Hepatocyte (in vitro differentiated cells): ENCODE data around the gene TMEM89.

ENCODE experiments used
- EZH2 ChIP-seq: fragments of 200-600 bp; sonication (generic); IDR thresholded peaks from 2 replicates; pipeline ENCODE4 v1.6.1; 2016; ENCODE audit warnings: antibody characterized with exemption, mild to moderate bottlenecking, borderline replicate concordance
- TF ChIP-seq, protein P1 (sequence below): fragments of 200-600 bp; sonication (generic); IDR thresholded peaks from 2 replicates; pipeline ENCODE4 v1.5.1; 2016; ENCODE audit warnings: antibody characterized with exemption, mild to moderate bottlenecking; ENCODE audit not compliant: poor library complexity

- TF ChIP-seq, protein P1, sequence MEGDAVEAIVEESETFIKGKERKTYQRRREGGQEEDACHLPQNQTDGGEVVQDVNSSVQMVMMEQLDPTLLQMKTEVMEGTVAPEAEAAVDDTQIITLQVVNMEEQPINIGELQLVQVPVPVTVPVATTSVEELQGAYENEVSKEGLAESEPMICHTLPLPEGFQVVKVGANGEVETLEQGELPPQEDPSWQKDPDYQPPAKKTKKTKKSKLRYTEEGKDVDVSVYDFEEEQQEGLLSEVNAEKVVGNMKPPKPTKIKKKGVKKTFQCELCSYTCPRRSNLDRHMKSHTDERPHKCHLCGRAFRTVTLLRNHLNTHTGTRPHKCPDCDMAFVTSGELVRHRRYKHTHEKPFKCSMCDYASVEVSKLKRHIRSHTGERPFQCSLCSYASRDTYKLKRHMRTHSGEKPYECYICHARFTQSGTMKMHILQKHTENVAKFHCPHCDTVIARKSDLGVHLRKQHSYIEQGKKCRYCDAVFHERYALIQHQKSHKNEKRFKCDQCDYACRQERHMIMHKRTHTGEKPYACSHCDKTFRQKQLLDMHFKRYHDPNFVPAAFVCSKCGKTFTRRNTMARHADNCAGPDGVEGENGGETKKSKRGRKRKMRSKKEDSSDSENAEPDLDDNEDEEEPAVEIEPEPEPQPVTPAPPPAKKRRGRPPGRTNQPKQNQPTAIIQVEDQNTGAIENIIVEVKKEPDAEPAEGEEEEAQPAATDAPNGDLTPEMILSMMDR, result no peak
- TF ChIP-seq EZH2, result no peak
Measured at GRCh38 chr3:48642605-48643004, 21.0 kb upstream of the TMEM89 start.
